MV-4-11 (cell line): ENCODE measurements around the gene MAST3.

Source experiments
- DNase-seq: peaks from one replicate; lab custom pipeline; 2025; lab: John Stamatoyannopoulos, UW

The MAST3 gene

GRCh38 chr19:18160493-18160970 is 63.0 kb downstream of the MAST3 start:
- no peak for DNase-seq

- DNase-seq: peak; percentile 57
Measured at GRCh38 chr19:18160971-18161635, 63.5 kb downstream of the MAST3 start.

GRCh38 chr19:18161636-18162002 is 64.0 kb downstream of the MAST3 start:
- no peak for DNase-seq

GRCh38 chr19:18164072-18164471 is 66.5 kb downstream of the MAST3 start:
- DNase-seq: no peak

GRCh38 chr19:18165794-18166544 is 68.4 kb downstream of the MAST3 start:
- DNase-seq: no peak

GRCh38 chr19:18167011-18167410 is 69.4 kb downstream of the MAST3 start:
- no peak for DNase-seq

- DNase-seq: peak; percentile 39
Measured at GRCh38 chr19:18167975-18168645, 70.5 kb downstream of the MAST3 start.

- DNase-seq: no peak
Measured at GRCh38 chr19:18168673-18169381, 71.2 kb downstream of the MAST3 start.

- DNase-seq: peak; percentile 78
Measured at GRCh38 chr19:18170714-18171255, 73.2 kb downstream of the MAST3 start.

- DNase-seq: no peak
Measured at GRCh38 chr19:18171605-18172327, 74.2 kb downstream of the MAST3 start.

GRCh38 chr19:18172331-18173053 is 74.9 kb downstream of the MAST3 start:
- no peak for DNase-seq

- DNase-seq: peak; percentile 76
Measured at GRCh38 chr19:18173054-18173571, 75.5 kb downstream of the MAST3 start.

GRCh38 chr19:18173572-18174288 is 76.2 kb downstream of the MAST3 start, which contains the start of gene IFI30:
TSS of gene IFI30 (plus strand) at chr19:18173813. CDS start at chr19:18173842, 29 bp downstream.
- peak; percentile 59 for DNase-seq

- DNase-seq: no peak
Measured at GRCh38 chr19:18174983-18175382, 77.4 kb downstream of the MAST3 start.

GRCh38 chr19:18176367-18177310 is 79.1 kb downstream of the MAST3 start:
- DNase-seq: peak; percentile 36

GRCh38 chr19:18179957-18180356 is 82.4 kb downstream of the MAST3 start:
- peak; percentile 26 for DNase-seq

GRCh38 chr19:18183529-18183928 is 86.0 kb downstream of the MAST3 start:
- no peak for DNase-seq

- no peak for DNase-seq
Measured at GRCh38 chr19:18185538-18185937, 88.0 kb downstream of the MAST3 start.
